GM21367 (cell line): Measurements from ENCODE around the gene TMEM39A.

Experiments
- ATAC-seq: cut with Tn5 transposase; IDR thresholded peaks from one replicate; pipeline ENCODE4 v1.9.1; 2021; ENCODE audit not compliant: unreplicated experiment

TMEM39A gene

GRCh38 chr3:119401503-119402440 is 61.6 kb downstream of the TMEM39A start:
- ATAC-seq, result peak; percentile 62

GRCh38 chr3:119401069-119401468 is 62.3 kb downstream of the TMEM39A start:
- peak; percentile 61 for ATAC-seq

- ATAC-seq, result no peak
Observed at GRCh38 chr3:119400466-119400865, 62.9 kb downstream of the TMEM39A start.

GRCh38 chr3:119396870-119397269 is 66.5 kb downstream of the TMEM39A start:
- ATAC-seq, result no peak

GRCh38 chr3:119395923-119396358 is 67.5 kb downstream of the TMEM39A start:
- peak; percentile 67 for ATAC-seq

GRCh38 chr3:119388577-119388976 is 74.8 kb downstream of the TMEM39A start:
- ATAC-seq, result no peak

GRCh38 chr3:119382134-119382533 is 81.3 kb downstream of the TMEM39A start:
- no peak for ATAC-seq

- no peak for ATAC-seq
Observed at GRCh38 chr3:119380697-119381096, 82.7 kb downstream of the TMEM39A start.
